Measurements from ENCODE around the gene KIF16B.

KIF16B gene

GRCh38 chr20:16385462-16385861 lies 187.8 kb downstream of the KIF16B start:
- TF ChIP-seq TAF1 (IDR thresholded peaks at IDR 0.05; ENCODE audit: borderline replicate concordance, insufficient read depth, low read length) (no peak), SIN3A (IDR thresholded peaks at IDR 0.05; ENCODE audit: borderline replicate concordance, insufficient read depth, low read length) (no peak), FOXP2 (optimal IDR thresholded peaks at IDR 0.05; ENCODE audit: borderline replicate concordance, extremely low read depth, extremely low read length, insufficient read depth) (no peak), REST (IDR thresholded peaks at IDR 0.05; ENCODE audit: insufficient read depth in 1 of 2, low read depth in 2 of 2, low read length in 2 of 2) (no peak), POLR2AphosphoS5 (IDR thresholded peaks at IDR 0.05; ENCODE audit: low read depth, low read length) (no peak)

- no peak for TF ChIP-seq REST (IDR thresholded peaks at IDR 0.05; ENCODE audit: insufficient read depth in 1 of 2, low read depth in 2 of 2, low read length in 2 of 2)
- no peak for TF ChIP-seq POLR2AphosphoS5 (IDR thresholded peaks at IDR 0.05; ENCODE audit: low read depth, low read length)
- TF ChIP-seq SIN3A (IDR thresholded peaks at IDR 0.05; ENCODE audit: borderline replicate concordance, insufficient read depth, low read length): no peak
- no peak for TF ChIP-seq FOXP2 (optimal IDR thresholded peaks at IDR 0.05; ENCODE audit: borderline replicate concordance, extremely low read depth, extremely low read length, insufficient read depth)
- TF ChIP-seq TAF1 (IDR thresholded peaks at IDR 0.05; ENCODE audit: borderline replicate concordance, insufficient read depth, low read length): no peak
Observed at GRCh38 chr20:16381444-16381843, 191.8 kb downstream of the KIF16B start.

DNA sequence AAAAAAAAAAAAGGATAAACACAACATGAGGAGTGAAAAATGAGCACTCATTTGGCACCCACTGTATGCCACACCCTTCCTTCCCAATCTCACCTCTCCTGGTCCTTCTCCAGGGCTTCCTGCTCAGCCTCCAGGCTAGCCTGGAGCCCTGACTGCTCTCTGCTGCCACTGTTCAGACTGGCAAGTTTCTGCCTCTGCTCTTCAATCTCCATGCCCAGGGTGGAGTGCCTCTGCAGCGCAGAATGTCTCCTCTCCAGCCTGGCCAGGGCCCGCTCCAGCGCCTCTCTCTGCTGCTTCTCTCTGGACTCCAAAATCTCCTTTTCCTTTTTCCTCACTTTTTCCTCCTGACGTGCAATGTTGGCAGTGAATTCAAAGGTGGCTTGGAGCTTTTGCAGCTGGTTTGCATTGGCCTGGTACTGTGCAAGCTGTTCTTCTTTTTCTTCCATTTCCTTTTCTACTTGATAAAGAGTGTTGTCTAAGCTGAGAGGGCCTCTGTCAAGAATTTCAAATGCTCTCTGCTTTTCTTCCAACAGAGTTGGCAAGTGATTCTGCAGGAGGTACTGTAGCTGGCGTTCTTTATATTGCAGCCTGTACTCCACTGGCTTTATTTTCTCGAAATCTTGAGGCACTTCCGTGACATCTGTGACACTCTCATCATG lies 194.4 kb downstream of the KIF16B start:
- no peak for TF ChIP-seq REST (IDR thresholded peaks at IDR 0.05; ENCODE audit: insufficient read depth in 1 of 2, low read depth in 2 of 2, low read length in 2 of 2)
- no peak for TF ChIP-seq TAF1 (IDR thresholded peaks at IDR 0.05; ENCODE audit: borderline replicate concordance, insufficient read depth, low read length)
- no peak for TF ChIP-seq SIN3A (IDR thresholded peaks at IDR 0.05; ENCODE audit: borderline replicate concordance, insufficient read depth, low read length)
- no peak for TF ChIP-seq POLR2AphosphoS5 (IDR thresholded peaks at IDR 0.05; ENCODE audit: low read depth, low read length)
- TF ChIP-seq FOXP2 (optimal IDR thresholded peaks at IDR 0.05; ENCODE audit: borderline replicate concordance, extremely low read depth, extremely low read length, insufficient read depth): no peak

DNA sequence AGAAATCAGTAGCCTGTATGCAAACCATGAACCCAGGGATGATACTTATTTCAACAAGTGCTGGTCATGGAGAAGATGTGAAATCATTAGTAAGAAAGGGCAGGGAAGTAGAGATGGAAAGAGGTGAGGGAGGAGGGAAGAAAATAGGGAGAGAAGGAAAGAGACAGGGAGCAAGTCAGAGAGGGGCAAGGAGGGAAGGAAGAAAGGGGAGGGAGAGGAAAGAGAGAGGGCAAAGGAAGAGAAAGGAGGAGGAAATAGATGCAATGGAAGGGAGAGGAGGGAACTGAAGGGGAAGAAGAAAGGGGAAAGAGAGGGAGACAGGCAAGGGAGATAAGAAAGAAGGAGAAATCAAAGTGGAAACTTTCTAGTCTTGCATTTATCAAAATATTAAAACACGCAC lies 195.1 kb downstream of the KIF16B start:
- no peak for TF ChIP-seq SIN3A (IDR thresholded peaks at IDR 0.05; ENCODE audit: borderline replicate concordance, insufficient read depth, low read length)
- TF ChIP-seq REST (IDR thresholded peaks at IDR 0.05; ENCODE audit: insufficient read depth in 1 of 2, low read depth in 2 of 2, low read length in 2 of 2): no peak
- no peak for TF ChIP-seq POLR2AphosphoS5 (IDR thresholded peaks at IDR 0.05; ENCODE audit: low read depth, low read length)
- TF ChIP-seq TAF1 (IDR thresholded peaks at IDR 0.05; ENCODE audit: borderline replicate concordance, insufficient read depth, low read length): no peak
- no peak for TF ChIP-seq FOXP2 (optimal IDR thresholded peaks at IDR 0.05; ENCODE audit: borderline replicate concordance, extremely low read depth, extremely low read length, insufficient read depth)
